Tibial nerve (tissue), 4 donors: ENCODE results near the gene LTBP1. TPM values are rescaled to one million over a fixed set of nuclear protein-coding genes. Genes with fewer than 3 reads are reported as not detected.

Experiments
- DNase-seq, 2 donors: peaks; one replicate each; pipeline ENCODE4 v3.0.0-alpha.2; 2019; ENCODE audit warnings: low spot score in 2 of 2
- H3K27ac ChIP-seq, 4 donors: fragments of 200-600 bp; sonication (generic) in 3 of 4; one replicate each; pipeline ENCODE4 v1.5.1; 2017 to 2019; ENCODE audit warnings: mild to moderate bottlenecking in 1 of 4
- H3K27me3 ChIP-seq, 2 donors: fragments of 200-600 bp; sonication (generic) in 1 of 2; one replicate each; pipeline versions ENCODE4 v1.5.1 to v1.6.0; 2017 to 2019
- H3K36me3 ChIP-seq, 3 donors: fragments of 200-600 bp; sonication (generic); one replicate each; pipeline ENCODE4 v1.5.1; 2018 to 2019
- H3K4me1 ChIP-seq, 4 donors: fragments of 200-600 bp; sonication (generic) in 3 of 4; one replicate each; pipeline ENCODE4 v1.5.1; 2017 to 2019
- H3K4me3 ChIP-seq, 4 donors: fragments of 200-600 bp; sonication (generic) in 3 of 4; one replicate each; pipeline ENCODE4 v1.5.1; 2017 to 2019; ENCODE audit warnings: mild to moderate bottlenecking in 1 of 4, moderate library complexity in 1 of 4
- H3K9me3 ChIP-seq, 4 donors: fragments of 200-600 bp; sonication (generic) in 3 of 4; one replicate each; pipeline ENCODE4 v1.5.1; 2017 to 2019
- CTCF ChIP-seq, 5 experiments: fragments of 200-600 bp in 3 of 5; fragments of 450-650 bp in 2 of 5; sonication (generic) in 3 of 5; IDR thresholded peaks; one replicate each; pipeline ENCODE4 v1.5.1; 2016 to 2019; ENCODE audit warnings: antibody characterized with exemption in 5 of 5, mild to moderate bottlenecking in 3 of 5, moderate library complexity in 2 of 5
- EP300 ChIP-seq, 2 donors: sonication (generic); formaldehyde crosslinking; IDR thresholded peaks; one replicate each; pipeline ENCODE4 v1.6.1; 2017; ENCODE audit warnings: antibody characterized with exemption in 2 of 2, mild to moderate bottlenecking in 1 of 2
- POLR2A ChIP-seq, 2 donors: fragments of 450-650 bp; IDR thresholded peaks; one replicate each; pipeline ENCODE4 v1.6.1; 2017; ENCODE audit warnings: antibody characterized with exemption in 2 of 2, mild to moderate bottlenecking in 2 of 2, moderate library complexity in 2 of 2
- WGBS, 2 donors: methylation state at CpG; one replicate each; pipeline ENCODE4 v1.1.5; 2018; 5-methylcytosine and 5-hydroxymethylcytosine counted together
- total RNA-seq, 4 donors: library from RNA; depleted of rRNA; stranded (reverse); fragments of >200 nt; gene quantifications; one replicate each; pipeline ENCODE4 v1.1.0, GENCODE V29; 2016

The LTBP1 gene
- total RNA-seq, 4 donors from 2014 or later, result 29.4 to 89.8 (median 50.6) TPM

DNA sequence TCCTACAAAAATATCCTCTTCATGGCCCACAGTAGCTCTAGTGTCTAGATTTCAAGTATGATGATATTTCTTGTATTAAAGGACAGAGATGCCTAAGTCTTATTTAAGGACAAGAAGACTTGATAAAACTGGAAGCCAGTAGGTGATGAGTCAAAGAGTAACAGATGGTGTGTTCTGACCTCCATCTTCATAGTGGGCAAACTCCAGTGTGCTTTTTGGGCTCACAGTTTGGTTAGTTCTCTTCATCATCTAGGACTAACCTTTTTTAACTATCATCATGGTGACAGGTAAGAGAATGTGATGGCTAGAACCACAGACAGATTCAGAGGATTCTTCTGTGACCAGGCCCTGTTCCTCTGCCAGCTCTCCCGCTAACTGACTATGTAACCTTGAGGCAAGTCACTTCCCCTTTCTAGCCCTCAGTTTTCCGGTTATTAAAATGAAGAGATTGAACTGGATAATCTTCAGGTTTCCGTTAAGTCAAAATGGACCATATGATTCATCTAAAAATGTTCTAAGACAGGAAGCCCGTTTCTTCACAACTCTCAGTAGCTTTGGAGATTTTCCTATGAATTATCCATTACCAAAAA lies 389.4 kb downstream of the LTBP1 start:
- DNase-seq, result no peak
- Histone ChIP-seq H3K9me3 (no peaks in the 10 kb centered on the region), H3K27ac (peak overlapping the region in 1 of 4 donors; percentile 29), H3K36me3 (no peaks in the 10 kb centered on the region), H3K27me3 (no peaks in the 10 kb centered on the region), H3K4me3 (no peak overlapping the region), H3K4me1 (peaks cover 0 to 18% (median 0%) of the 10 kb centered on the region in 4 donors)
- 68 to 78% methylated on average over 4 of the region's 4 CpGs for WGBS, 2 donors
- TF ChIP-seq EP300 (IDR thresholded peaks at IDR 0.05), result no peak
- TF ChIP-seq POLR2A (IDR thresholded peaks at IDR 0.05), result no peak
- no peak for TF ChIP-seq CTCF (IDR thresholded peaks at IDR 0.05)

GRCh38 chr2:33337385-33337960 lies 390.7 kb downstream of the LTBP1 start:
- DNase-seq, result no peak
- H3K27ac ChIP-seq, result no peak overlapping the region
- H3K4me3 ChIP-seq, result no peak overlapping the region
- 76 to 83% methylated on average over 7 of the region's 7 CpGs for WGBS, 2 donors
- H3K4me1 ChIP-seq, result peaks cover 0 to 23% (median 0%) of the 10 kb centered on the region in 4 donors
- TF ChIP-seq POLR2A (IDR thresholded peaks at IDR 0.05), result no peak
- TF ChIP-seq CTCF (IDR thresholded peaks at IDR 0.05), result no peak
- TF ChIP-seq EP300 (IDR thresholded peaks at IDR 0.05), result no peak
- H3K36me3 ChIP-seq, result no peaks in the 10 kb centered on the region
- no peaks in the 10 kb centered on the region for H3K27me3 ChIP-seq
- H3K9me3 ChIP-seq, result no peaks in the 10 kb centered on the region

- WGBS, 2 donors, result 77 to 80% methylated on average over 4 of the region's 4 CpGs
Measured at GRCh38 chr2:33337981-33338380, 391.2 kb downstream of the LTBP1 start.

DNA sequence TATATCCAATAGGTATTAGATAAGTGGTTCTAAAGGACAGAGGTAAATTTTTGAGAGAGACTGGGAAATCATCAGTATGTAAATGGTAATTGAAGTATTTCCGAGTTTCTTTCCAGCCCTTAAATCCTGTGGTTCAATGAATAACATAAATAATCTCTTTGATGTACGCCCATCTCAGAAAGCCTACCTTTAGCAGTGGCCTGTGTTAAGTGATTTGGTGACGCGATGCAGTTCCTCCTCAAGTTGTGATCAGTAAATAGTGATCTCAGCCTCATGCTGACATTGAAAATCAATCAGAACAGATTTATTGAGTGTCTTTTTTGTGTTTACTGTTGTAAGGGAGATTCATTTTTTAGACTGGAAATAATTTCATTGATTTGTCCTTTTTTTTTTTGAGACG lies 392.5 kb downstream of the LTBP1 start:
- Histone ChIP-seq H3K27ac (peak overlapping the region in 1 of 4 donors; percentile 37), H3K9me3 (no peaks in the 10 kb centered on the region), H3K4me1 (peaks cover 0 to 23% (median 0%) of the 10 kb centered on the region in 4 donors), H3K4me3 (no peak overlapping the region), H3K36me3 (no peaks in the 10 kb centered on the region), H3K27me3 (no peaks in the 10 kb centered on the region)
- 94 to 97% methylated on average over 5 of the region's 5 CpGs for WGBS, 2 donors
- TF ChIP-seq CTCF (IDR thresholded peaks at IDR 0.05) (no peak), EP300 (IDR thresholded peaks at IDR 0.05) (no peak), POLR2A (IDR thresholded peaks at IDR 0.05) (no peak)
- no peak for DNase-seq

More at GRCh38 chr2:33337981-33338380, 391.2 kb downstream of the LTBP1 start:
- H3K4me3 ChIP-seq, result no peak overlapping the region
- TF ChIP-seq POLR2A (IDR thresholded peaks at IDR 0.05) (no peak), EP300 (IDR thresholded peaks at IDR 0.05) (no peak), CTCF (IDR thresholded peaks at IDR 0.05) (no peak)
- no peaks in the 10 kb centered on the region for H3K9me3 ChIP-seq
- no peak overlapping the region for H3K27ac ChIP-seq
- peaks cover 0 to 23% (median 0%) of the 10 kb centered on the region in 4 donors for H3K4me1 ChIP-seq
- H3K36me3 ChIP-seq, result no peaks in the 10 kb centered on the region
- H3K27me3 ChIP-seq, result no peaks in the 10 kb centered on the region
- DNase-seq, result no peak

DNA sequence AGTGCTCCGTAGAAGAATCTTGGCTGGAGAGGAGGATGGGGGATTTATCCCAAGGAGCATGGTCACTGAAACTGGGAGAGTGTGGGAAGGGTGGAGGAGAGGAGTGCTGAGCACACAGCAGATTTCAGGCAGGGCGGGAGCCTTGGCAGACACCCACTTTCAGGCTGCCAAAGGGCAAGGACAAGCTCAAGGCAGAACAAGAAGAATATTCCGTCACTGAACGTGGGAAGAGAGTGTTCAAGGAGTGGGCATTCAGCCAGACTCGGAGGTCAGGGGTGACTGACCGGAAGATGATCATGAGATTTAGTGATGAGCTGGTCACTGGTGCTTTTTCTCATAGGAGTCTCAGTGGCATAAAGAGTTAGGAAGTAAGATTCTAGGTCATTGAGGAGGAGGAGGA lies 393.5 kb downstream of the LTBP1 start:
- Histone ChIP-seq H3K27ac (peak overlapping the region in 2 of 4 donors; percentile 44 to 63), H3K9me3 (no peaks in the 10 kb centered on the region)
- DNase-seq, result peak; percentile 78 to 80

More for the DNA sequence above, 393.5 kb downstream of the LTBP1 start:
- Histone ChIP-seq H3K27me3 (no peaks in the 10 kb centered on the region), H3K4me1 (peaks cover 0 to 23% (median 0%) of the 10 kb centered on the region in 4 donors), H3K36me3 (no peaks in the 10 kb centered on the region), H3K4me3 (no peak overlapping the region)
- WGBS, 2 donors, result 18 to 28% methylated on average over 6 of the region's 6 CpGs
- peak; percentile 59 to 90 for TF ChIP-seq EP300 (IDR thresholded peaks at IDR 0.05)
- TF ChIP-seq POLR2A (IDR thresholded peaks at IDR 0.05), result no peak
